ENCODE measurements around the gene FAM47E.

The FAM47E gene

GRCh38 chr4:76207549-76207948 lies 44.0 kb upstream of the FAM47E start:
- Histone ChIP-seq H2BK5ac (ENCODE audit: low read length) (no peak overlapping the region), H4K5ac (ENCODE audit: low read length) (no peak overlapping the region), H3K4me2 (ENCODE audit: low read length) (no peak overlapping the region), H3K79me2 (ENCODE audit: control insufficient read depth, insufficient read depth, low read length) (no peaks in the 10 kb centered on the region), H3K4me1 (ENCODE audit: control insufficient read depth, low read depth, low read length) (peaks cover under 1% of the 10 kb centered on the region), H2BK15ac (replicated peaks; ENCODE audit: low read depth) (no peak overlapping the region), H3K36me3 (ENCODE audit: control insufficient read depth, insufficient read depth, low read length) (no peaks in the 10 kb centered on the region), H4K8ac (ENCODE audit: low read depth, low read length) (no peak overlapping the region), H3K79me1 (ENCODE audit: low read length) (peaks cover 9% of the 10 kb centered on the region), H3K56ac (ENCODE audit: low read length) (no peak overlapping the region), H3K4ac (ENCODE audit: low read depth, low read length) (no peak overlapping the region), H2AK5ac (ENCODE audit: low read length) (no peak overlapping the region), H3K27ac (ENCODE audit: low read depth, low read length) (no peak overlapping the region), H3K9ac (ENCODE audit: low read length) (no peak overlapping the region), H3K23ac (ENCODE audit: low read length) (no peak overlapping the region), H2BK120ac (ENCODE audit: low read depth, low read length) (no peak overlapping the region), H3K27me3 (ENCODE audit: insufficient read depth, low read length, poor library complexity) (no peaks in the 10 kb centered on the region), H3K18ac (ENCODE audit: low read length) (no peak overlapping the region), H3K4me3 (ENCODE audit: low read length) (no peak overlapping the region)
- DNase-seq = no peak

- no peaks in the 10 kb centered on the region for H3K27me3 ChIP-seq (ENCODE audit: insufficient read depth, low read length, poor library complexity)
- no peak overlapping the region for H2BK5ac ChIP-seq (ENCODE audit: low read length)
- H3K4ac ChIP-seq (ENCODE audit: low read depth, low read length) = no peak overlapping the region
- H3K56ac ChIP-seq (ENCODE audit: low read length) = no peak overlapping the region
- DNase-seq = peak; percentile 13
- no peak overlapping the region for H2BK15ac ChIP-seq (replicated peaks; ENCODE audit: low read depth)
- peaks cover 4% of the 10 kb centered on the region for H3K4me1 ChIP-seq (ENCODE audit: control insufficient read depth, low read depth, low read length)
- H3K18ac ChIP-seq (ENCODE audit: low read length) = no peak overlapping the region
- no peak overlapping the region for H3K9ac ChIP-seq (ENCODE audit: low read length)
- H3K79me2 ChIP-seq (ENCODE audit: control insufficient read depth, insufficient read depth, low read length) = no peaks in the 10 kb centered on the region
- H3K23ac ChIP-seq (ENCODE audit: low read length) = no peak overlapping the region
- no peak overlapping the region for H3K4me3 ChIP-seq (ENCODE audit: low read length)
- no peak overlapping the region for H3K27ac ChIP-seq (ENCODE audit: low read depth, low read length)
- H3K79me1 ChIP-seq (ENCODE audit: low read length) = peaks cover 13% of the 10 kb centered on the region
- H4K8ac ChIP-seq (ENCODE audit: low read depth, low read length) = no peak overlapping the region
- H2AK5ac ChIP-seq (ENCODE audit: low read length) = no peak overlapping the region
- H3K36me3 ChIP-seq (ENCODE audit: control insufficient read depth, insufficient read depth, low read length) = no peaks in the 10 kb centered on the region
- H4K5ac ChIP-seq (ENCODE audit: low read length) = no peak overlapping the region
- WGBS (ENCODE audit: extremely low coverage, insufficient coverage, low lambda C conversion rate) = no CpG with 5 or more reads among the region's 9 CpGs
- no peak overlapping the region for H2BK120ac ChIP-seq (ENCODE audit: low read depth, low read length)
- H3K4me2 ChIP-seq (ENCODE audit: low read length) = no peak overlapping the region
These were observed 43.3 kb upstream of the FAM47E start for GRCh38 chr4:76208005-76208765.

- H2BK120ac ChIP-seq (ENCODE audit: low read depth, low read length) = no peak overlapping the region
- H3K79me2 ChIP-seq (ENCODE audit: control insufficient read depth, insufficient read depth, low read length) = no peaks in the 10 kb centered on the region
- no peak for DNase-seq
- peaks cover 7% of the 10 kb centered on the region for H3K4me1 ChIP-seq (ENCODE audit: control insufficient read depth, low read depth, low read length)
- no peak overlapping the region for H3K9ac ChIP-seq (ENCODE audit: low read length)
- H3K36me3 ChIP-seq (ENCODE audit: control insufficient read depth, insufficient read depth, low read length) = no peaks in the 10 kb centered on the region
- H3K4me3 ChIP-seq (ENCODE audit: low read length) = no peak overlapping the region
- H4K8ac ChIP-seq (ENCODE audit: low read depth, low read length) = no peak overlapping the region
- no peak overlapping the region for H3K27ac ChIP-seq (ENCODE audit: low read depth, low read length)
- H3K27me3 ChIP-seq (ENCODE audit: insufficient read depth, low read length, poor library complexity) = no peaks in the 10 kb centered on the region
- no peak overlapping the region for H3K18ac ChIP-seq (ENCODE audit: low read length)
- no peak overlapping the region for H2BK15ac ChIP-seq (replicated peaks; ENCODE audit: low read depth)
- H2AK5ac ChIP-seq (ENCODE audit: low read length) = no peak overlapping the region
- H3K23ac ChIP-seq (ENCODE audit: low read length) = no peak overlapping the region
- no peak overlapping the region for H3K4ac ChIP-seq (ENCODE audit: low read depth, low read length)
- no peak overlapping the region for H3K4me2 ChIP-seq (ENCODE audit: low read length)
- no peak overlapping the region for H4K5ac ChIP-seq (ENCODE audit: low read length)
- no CpG with 5 or more reads among the region's 4 CpGs for WGBS (ENCODE audit: extremely low coverage, insufficient coverage, low lambda C conversion rate)
- no peak overlapping the region for H2BK5ac ChIP-seq (ENCODE audit: low read length)
- H3K79me1 ChIP-seq (ENCODE audit: low read length) = peaks cover 13% of the 10 kb centered on the region
- H3K56ac ChIP-seq (ENCODE audit: low read length) = no peak overlapping the region
These were observed 41.6 kb upstream of the FAM47E start for GRCh38 chr4:76209881-76210280.

GRCh38 chr4:76210452-76210851 lies 41.1 kb upstream of the FAM47E start:
- H3K27ac ChIP-seq (ENCODE audit: low read depth, low read length) = no peak overlapping the region
- no peak overlapping the region for H2BK15ac ChIP-seq (replicated peaks; ENCODE audit: low read depth)
- H3K27me3 ChIP-seq (ENCODE audit: insufficient read depth, low read length, poor library complexity) = no peaks in the 10 kb centered on the region
- DNase-seq = no peak
- H4K8ac ChIP-seq (ENCODE audit: low read depth, low read length) = no peak overlapping the region
- H3K9ac ChIP-seq (ENCODE audit: low read length) = no peak overlapping the region
- no CpG with 5 or more reads among the region's 4 CpGs for WGBS (ENCODE audit: extremely low coverage, insufficient coverage, low lambda C conversion rate)
- H2AK5ac ChIP-seq (ENCODE audit: low read length) = no peak overlapping the region
- H3K4ac ChIP-seq (ENCODE audit: low read depth, low read length) = no peak overlapping the region
- H3K56ac ChIP-seq (ENCODE audit: low read length) = no peak overlapping the region
- no peaks in the 10 kb centered on the region for H3K79me2 ChIP-seq (ENCODE audit: control insufficient read depth, insufficient read depth, low read length)
- H3K18ac ChIP-seq (ENCODE audit: low read length) = no peak overlapping the region
- H3K4me3 ChIP-seq (ENCODE audit: low read length) = no peak overlapping the region
- no peak overlapping the region for H4K5ac ChIP-seq (ENCODE audit: low read length)
- H2BK5ac ChIP-seq (ENCODE audit: low read length) = no peak overlapping the region
- peaks cover 13% of the 10 kb centered on the region for H3K79me1 ChIP-seq (ENCODE audit: low read length)
- H2BK120ac ChIP-seq (ENCODE audit: low read depth, low read length) = no peak overlapping the region
- peaks cover 7% of the 10 kb centered on the region for H3K4me1 ChIP-seq (ENCODE audit: control insufficient read depth, low read depth, low read length)
- H3K36me3 ChIP-seq (ENCODE audit: control insufficient read depth, insufficient read depth, low read length) = no peaks in the 10 kb centered on the region
- H3K4me2 ChIP-seq (ENCODE audit: low read length) = no peak overlapping the region
- H3K23ac ChIP-seq (ENCODE audit: low read length) = no peak overlapping the region

DNA sequence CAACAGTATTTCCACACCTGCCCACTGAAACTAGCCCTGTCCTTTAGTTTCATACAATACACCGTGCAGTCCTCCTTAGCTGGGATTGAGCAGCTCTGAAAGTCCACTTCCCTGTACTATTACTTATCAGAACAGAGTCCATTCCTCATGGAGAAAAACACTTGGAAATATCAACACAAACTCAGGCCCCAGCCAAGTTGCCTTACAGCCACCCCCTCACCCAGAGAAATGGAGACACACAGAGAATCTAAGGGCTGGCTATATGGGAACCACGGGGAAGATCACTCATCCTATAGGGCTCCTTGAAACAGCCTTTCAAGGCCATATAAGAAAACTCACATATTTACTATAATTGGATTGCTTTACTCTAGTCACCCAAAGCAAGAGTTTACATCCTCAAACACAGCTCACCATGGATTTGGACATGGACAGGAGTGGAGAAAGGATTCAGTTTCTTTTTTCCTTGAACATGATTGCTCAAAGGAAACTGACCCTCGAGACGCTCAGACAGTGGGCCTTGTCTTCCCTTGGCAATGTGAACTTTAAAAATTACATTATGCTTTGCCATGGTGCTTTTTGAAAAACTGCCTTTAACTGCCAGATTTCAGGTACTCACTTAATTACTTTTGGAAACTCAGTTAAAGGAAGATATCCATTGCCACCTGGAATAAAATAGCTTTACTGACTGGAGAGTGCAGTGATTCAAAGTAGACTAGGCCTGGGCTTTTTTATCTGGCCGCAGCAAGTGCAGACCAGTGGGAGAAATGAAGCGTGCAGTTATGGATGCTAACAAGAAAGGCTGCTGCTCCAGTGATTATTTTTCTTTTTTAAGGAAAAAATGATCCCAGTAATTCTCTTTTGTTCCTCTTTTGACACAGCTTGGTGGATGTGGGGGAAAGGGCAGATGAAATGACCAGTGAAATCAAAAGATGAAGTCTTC lies 39.5 kb upstream of the FAM47E start:
- Histone ChIP-seq H3K18ac (ENCODE audit: low read length) (no peak overlapping the region), H3K4me3 (ENCODE audit: low read length) (no peak overlapping the region), H3K79me2 (ENCODE audit: control insufficient read depth, insufficient read depth, low read length) (no peaks in the 10 kb centered on the region), H3K36me3 (ENCODE audit: control insufficient read depth, insufficient read depth, low read length) (no peaks in the 10 kb centered on the region), H3K4me1 (ENCODE audit: control insufficient read depth, low read depth, low read length) (peaks cover 7% of the 10 kb centered on the region), H3K9ac (ENCODE audit: low read length) (peak overlapping the region; percentile 89), H3K27ac (ENCODE audit: low read depth, low read length) (no peak overlapping the region), H3K4ac (ENCODE audit: low read depth, low read length) (no peak overlapping the region), H4K8ac (ENCODE audit: low read depth, low read length) (no peak overlapping the region), H3K27me3 (ENCODE audit: insufficient read depth, low read length, poor library complexity) (no peaks in the 10 kb centered on the region), H3K56ac (ENCODE audit: low read length) (peak overlapping the region; percentile 96), H4K5ac (ENCODE audit: low read length) (no peak overlapping the region), H3K79me1 (ENCODE audit: low read length) (peaks cover 13% of the 10 kb centered on the region), H2AK5ac (ENCODE audit: low read length) (no peak overlapping the region), H2BK15ac (replicated peaks; ENCODE audit: low read depth) (no peak overlapping the region), H3K4me2 (ENCODE audit: low read length) (no peak overlapping the region), H3K23ac (ENCODE audit: low read length) (no peak overlapping the region), H2BK120ac (ENCODE audit: low read depth, low read length) (no peak overlapping the region), H2BK5ac (ENCODE audit: low read length) (no peak overlapping the region)
- WGBS (ENCODE audit: extremely low coverage, insufficient coverage, low lambda C conversion rate) = no CpG with 5 or more reads among the region's 6 CpGs
- DNase-seq = no peak

Measured in mesendoderm (in vitro differentiated cells).